Sigmoid colon (tissue), 7 donors: Measurements from ENCODE around the gene SETD7. TPM values are rescaled to one million over a fixed set of nuclear protein-coding genes. Genes with fewer than 3 reads are reported as not detected.

ENCODE experiments used
- DNase-seq: peaks from one replicate; pipeline ENCODE4 v3.0.0-alpha.2; 2019
- H3K27ac ChIP-seq, 4 donors: fragments of 200-600 bp; sonication (generic); one replicate each; pipeline ENCODE4 v1.5.1; 2016 to 2019; ENCODE audit warnings: mild to moderate bottlenecking in 1 of 4
- H3K27me3 ChIP-seq, 3 donors: fragments of 200-600 bp; sonication (generic); one replicate each; pipeline ENCODE4 v1.5.1; 2019; ENCODE audit warnings: mild to moderate bottlenecking in 1 of 3
- H3K36me3 ChIP-seq, 4 donors: fragments of 200-600 bp; sonication (generic); one replicate each; pipeline ENCODE4 v1.5.1; 2016 to 2019
- H3K4me1 ChIP-seq, 4 donors: fragments of 200-600 bp; sonication (generic); one replicate each; pipeline ENCODE4 v1.5.1; 2017 to 2019
- H3K4me3 ChIP-seq, 4 donors: fragments of 200-600 bp; sonication (generic); one replicate each; pipeline ENCODE4 v1.5.1; 2017 to 2019; ENCODE audit warnings: mild to moderate bottlenecking in 2 of 4, moderate library complexity in 1 of 4
- H3K9me3 ChIP-seq, 4 donors: fragments of 200-600 bp in 3 of 4; sonication (generic) in 3 of 4; one replicate each; pipeline versions ENCODE4 v1.5.1 to v1.6.1; 2013 to 2019
- EP300 ChIP-seq, 4 donors: sonication (generic); formaldehyde crosslinking; IDR thresholded peaks; one replicate each; pipeline ENCODE4 v1.6.1; 2017; ENCODE audit warnings: antibody characterized with exemption in 4 of 4
- POLR2A ChIP-seq, 2 donors: fragments of 450-650 bp; IDR thresholded peaks; one replicate each; pipeline ENCODE4 v1.6.1; 2016; ENCODE audit warnings: antibody characterized with exemption in 2 of 2, mild to moderate bottlenecking in 2 of 2, moderate library complexity in 2 of 2
- POLR2AphosphoS5 ChIP-seq, 4 donors: sonication (generic); formaldehyde crosslinking; IDR thresholded peaks; one replicate each; pipeline ENCODE4 v1.6.1; 2017; ENCODE audit warnings: antibody characterized with exemption in 4 of 4
- WGBS, 2 donors: extraction: QIAGEN DNeasy Blood & Tissue Kit; methylation state at CpG; one replicate each; pipeline ENCODE4 v1.1.7; 2013; 5-methylcytosine and 5-hydroxymethylcytosine counted together
- intact Hi-C: fragments of 100-400 bp; cut with DNase I; formaldehyde crosslinking; loops from one replicate; pipeline ENCODE4 v1.15.1; 2023
- polyA plus RNA-seq, 3 donors: library from polyadenylated mRNA; stranded (reverse); fragments of 200-250 nt; gene quantifications; one replicate each; pipeline ENCODE4 v1.2.3, GENCODE V29; 2013
- total RNA-seq, 4 donors: library from RNA; depleted of rRNA; stranded (reverse); fragments of >200 nt; gene quantifications; one replicate each; pipeline ENCODE4 v1.1.0, GENCODE V29; 2016
- TF ChIP-seq, protein P1 (sequence below), 4 experiments: fragments of 450-650 bp in 3 of 4; fragments of 200-600 bp in 1 of 4; IDR thresholded peaks; one replicate each; pipeline ENCODE4 v1.5.1; 2016 to 2019; ENCODE audit warnings: antibody characterized with exemption in 4 of 4, mild to moderate bottlenecking in 3 of 4, moderate library complexity in 2 of 4
- donor health status: healthy with polysubstance abuse.
- donor health status: Bipolar disorder and iron deficiency.
- donor health status: healthy.

The SETD7 gene
- total and polyA plus RNA-seq, 7 donors, result 7.9 to 102 (median 79.2) TPM

DNA sequence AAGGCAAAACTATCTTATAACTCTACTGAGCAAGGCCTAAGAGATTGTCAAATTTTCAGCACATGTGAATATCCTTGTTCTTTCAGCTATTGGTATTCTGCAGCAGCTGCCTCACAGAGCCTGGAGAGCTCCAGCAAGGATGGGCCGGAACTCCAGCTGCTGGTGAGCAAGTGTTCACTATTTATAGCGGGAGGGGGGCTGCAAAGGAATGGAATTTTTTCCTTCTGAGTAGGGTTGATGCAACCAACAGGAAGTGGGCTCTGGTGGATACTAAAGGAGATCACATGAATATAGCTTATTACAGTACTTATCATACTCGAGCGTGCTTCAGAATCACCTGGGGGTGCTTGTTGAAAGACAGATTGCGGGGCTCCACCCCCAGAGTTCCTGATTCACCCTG lies 20.2 kb upstream of the SETD7 start:
- TF ChIP-seq POLR2AphosphoS5 (IDR thresholded peaks at IDR 0.05), result no peak
- TF ChIP-seq, protein P1, sequence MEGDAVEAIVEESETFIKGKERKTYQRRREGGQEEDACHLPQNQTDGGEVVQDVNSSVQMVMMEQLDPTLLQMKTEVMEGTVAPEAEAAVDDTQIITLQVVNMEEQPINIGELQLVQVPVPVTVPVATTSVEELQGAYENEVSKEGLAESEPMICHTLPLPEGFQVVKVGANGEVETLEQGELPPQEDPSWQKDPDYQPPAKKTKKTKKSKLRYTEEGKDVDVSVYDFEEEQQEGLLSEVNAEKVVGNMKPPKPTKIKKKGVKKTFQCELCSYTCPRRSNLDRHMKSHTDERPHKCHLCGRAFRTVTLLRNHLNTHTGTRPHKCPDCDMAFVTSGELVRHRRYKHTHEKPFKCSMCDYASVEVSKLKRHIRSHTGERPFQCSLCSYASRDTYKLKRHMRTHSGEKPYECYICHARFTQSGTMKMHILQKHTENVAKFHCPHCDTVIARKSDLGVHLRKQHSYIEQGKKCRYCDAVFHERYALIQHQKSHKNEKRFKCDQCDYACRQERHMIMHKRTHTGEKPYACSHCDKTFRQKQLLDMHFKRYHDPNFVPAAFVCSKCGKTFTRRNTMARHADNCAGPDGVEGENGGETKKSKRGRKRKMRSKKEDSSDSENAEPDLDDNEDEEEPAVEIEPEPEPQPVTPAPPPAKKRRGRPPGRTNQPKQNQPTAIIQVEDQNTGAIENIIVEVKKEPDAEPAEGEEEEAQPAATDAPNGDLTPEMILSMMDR (IDR thresholded peaks at IDR 0.05), result no peak
- no peak for TF ChIP-seq EP300 (IDR thresholded peaks at IDR 0.05)
- TF ChIP-seq POLR2A (IDR thresholded peaks at IDR 0.05), result no peak
- no peaks in the 10 kb centered on the region for H3K9me3 ChIP-seq
- no peaks in the 10 kb centered on the region for H3K36me3 ChIP-seq
- intact Hi-C loops, result no loop called here
- no peak for DNase-seq
- no peaks in the 10 kb centered on the region for H3K27me3 ChIP-seq
- H3K4me3 ChIP-seq, result no peak overlapping the region
- WGBS, 2 donors, result 94 to 95% methylated on average over 5 of the region's 5 CpGs
- H3K27ac ChIP-seq, result no peak overlapping the region
- no peaks in the 10 kb centered on the region for H3K4me1 ChIP-seq

DNA sequence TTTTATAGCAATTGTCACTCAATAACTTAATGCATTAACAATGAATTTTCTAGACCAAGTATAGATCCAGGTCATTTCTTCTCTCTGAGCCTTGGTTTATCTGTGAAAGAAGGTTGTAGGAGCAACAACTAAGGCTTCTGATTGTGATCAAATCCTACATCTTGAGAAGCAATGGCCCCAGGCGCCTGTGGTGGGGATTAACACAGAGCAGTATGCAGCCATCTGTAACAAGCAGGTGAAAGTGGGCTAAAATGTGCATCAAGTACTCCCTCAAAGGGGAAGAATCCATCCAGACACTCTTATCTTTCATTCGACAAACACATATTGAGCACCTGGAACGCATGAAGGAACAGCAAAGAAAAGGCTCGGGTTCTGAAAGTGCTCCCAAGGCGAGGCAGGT lies 19.1 kb upstream of the SETD7 start:
- H3K27me3 ChIP-seq, result no peaks in the 10 kb centered on the region
- TF ChIP-seq, protein P1 (IDR thresholded peaks at IDR 0.05), result no peak
- TF ChIP-seq POLR2A (IDR thresholded peaks at IDR 0.05) (no peak), EP300 (IDR thresholded peaks at IDR 0.05) (no peak), POLR2AphosphoS5 (IDR thresholded peaks at IDR 0.05) (no peak)
- no peak for DNase-seq
- 85 to 93% methylated on average over 5 of the region's 5 CpGs for WGBS, 2 donors
- H3K9me3 ChIP-seq, result no peaks in the 10 kb centered on the region
- no peaks in the 10 kb centered on the region for H3K4me1 ChIP-seq
- H3K36me3 ChIP-seq, result no peaks in the 10 kb centered on the region
- intact Hi-C loops, result no loop called here
- H3K27ac ChIP-seq, result no peak overlapping the region
- no peak overlapping the region for H3K4me3 ChIP-seq

DNA sequence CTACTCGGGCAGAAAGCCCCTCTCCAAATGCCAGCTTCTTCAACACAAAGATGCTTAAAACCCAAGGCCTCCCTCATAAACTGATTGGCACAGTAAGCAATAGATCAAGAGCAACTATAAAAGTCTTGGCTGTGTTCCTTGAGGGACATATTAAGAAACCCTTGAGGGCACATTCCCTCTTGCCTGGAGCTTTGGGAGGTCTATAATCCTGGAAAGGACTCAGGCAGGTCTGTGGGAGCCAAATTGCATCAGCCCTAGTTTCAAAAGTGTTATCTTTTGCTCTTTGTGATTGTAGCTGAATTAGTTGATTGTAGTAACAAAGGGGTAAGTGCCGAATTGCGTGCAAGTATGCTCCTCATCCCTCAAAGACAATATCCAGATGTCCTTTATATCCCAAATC lies 18.6 kb upstream of the SETD7 start:
- Histone ChIP-seq H3K4me1 (no peaks in the 10 kb centered on the region), H3K27me3 (no peaks in the 10 kb centered on the region), H3K36me3 (no peaks in the 10 kb centered on the region), H3K27ac (no peak overlapping the region), H3K9me3 (no peaks in the 10 kb centered on the region), H3K4me3 (no peak overlapping the region)
- TF ChIP-seq EP300 (IDR thresholded peaks at IDR 0.05), result no peak
- 89 to 91% methylated on average over 3 of the region's 3 CpGs for WGBS, 2 donors
- intact Hi-C loops, result no loop called here
- no peak for DNase-seq

DNA sequence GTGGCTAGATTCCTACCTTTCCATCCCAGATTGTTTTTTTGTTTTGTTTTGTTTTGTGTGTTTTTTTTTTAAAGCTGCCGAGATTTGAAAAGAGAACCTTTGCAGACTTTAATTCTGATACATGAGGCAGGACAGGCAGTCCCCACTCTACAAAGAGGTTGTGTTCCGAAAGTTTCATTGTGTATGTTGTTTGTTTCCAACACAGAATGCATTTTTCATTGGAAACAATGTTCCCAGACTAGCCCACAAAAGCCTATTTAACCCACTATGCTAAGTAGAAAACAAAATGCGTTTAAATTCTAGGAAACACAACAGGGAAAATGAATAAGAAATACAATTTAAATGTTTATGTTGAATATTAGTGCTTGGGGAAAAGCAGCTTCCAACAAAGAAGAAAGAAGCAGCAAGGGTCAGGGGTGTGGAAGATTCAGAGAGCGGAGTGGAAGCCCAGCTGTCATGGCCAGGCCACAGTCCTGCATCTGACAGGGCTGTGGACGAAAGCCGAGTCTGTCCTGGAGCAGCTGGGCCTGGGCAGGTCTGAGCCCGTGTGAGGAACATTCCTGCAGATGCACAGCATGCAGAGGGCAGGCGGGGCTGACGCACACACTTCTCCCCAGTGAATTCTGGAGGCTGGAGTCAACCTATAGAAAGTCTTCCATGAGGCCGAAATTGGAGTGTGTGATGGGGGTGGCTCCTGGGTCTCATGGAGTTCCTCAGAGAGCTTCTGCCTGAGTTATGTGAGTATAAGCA lies 12.4 kb upstream of the SETD7 start:
- WGBS, 2 donors, result 90 to 92% methylated on average over 10 of the region's 10 CpGs
- no peak overlapping the region for H3K4me3 ChIP-seq
- no peaks in the 10 kb centered on the region for H3K9me3 ChIP-seq
- no peak overlapping the region for H3K27ac ChIP-seq
- H3K36me3 ChIP-seq, result no peaks in the 10 kb centered on the region
- H3K4me1 ChIP-seq, result peaks cover 0 to 4% (median 2%) of the 10 kb centered on the region in 4 donors
- intact Hi-C loops, result no loop called here
- TF ChIP-seq POLR2A (IDR thresholded peaks at IDR 0.05), result no peak
- TF ChIP-seq EP300 (IDR thresholded peaks at IDR 0.05), result no peak
- TF ChIP-seq POLR2AphosphoS5 (IDR thresholded peaks at IDR 0.05), result no peak
- TF ChIP-seq, protein P1 (IDR thresholded peaks at IDR 0.05), result no peak
- DNase-seq, result no peak
- no peaks in the 10 kb centered on the region for H3K27me3 ChIP-seq

DNA sequence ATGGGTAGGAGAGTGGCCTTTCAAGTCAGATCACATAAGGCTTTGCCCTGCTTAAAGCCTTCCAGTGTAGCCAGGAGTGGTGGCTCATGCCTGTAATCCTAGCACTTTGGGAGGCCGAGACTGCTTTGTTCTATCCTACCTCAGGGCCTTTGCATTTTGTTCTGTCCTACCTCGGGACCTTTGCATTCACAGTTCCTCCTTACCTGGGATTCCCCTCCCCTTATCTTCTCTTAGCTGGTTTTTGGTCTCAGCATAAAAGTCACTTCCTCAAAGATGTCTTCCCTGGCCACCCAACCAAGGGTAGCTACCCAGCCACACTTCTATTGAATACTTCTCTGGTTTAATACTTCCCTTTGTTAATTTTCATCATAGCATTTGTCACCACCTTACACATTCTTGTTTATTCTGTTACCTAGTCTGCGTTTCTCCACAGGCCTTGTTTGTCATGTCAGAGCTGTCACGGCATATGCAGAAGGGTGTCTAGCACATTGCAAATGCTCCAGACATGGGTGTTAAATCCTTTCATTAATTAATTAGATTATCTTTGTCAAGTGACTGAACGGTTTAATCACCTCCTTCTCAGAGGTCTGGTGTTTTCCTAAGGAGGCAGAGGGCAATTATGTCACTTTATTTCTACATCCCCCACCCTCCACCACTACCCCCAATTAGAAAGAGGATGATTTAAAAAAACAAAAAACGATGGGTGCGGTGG lies 11.3 kb upstream of the SETD7 start:
- Histone ChIP-seq H3K27ac (no peak overlapping the region), H3K27me3 (no peaks in the 10 kb centered on the region), H3K9me3 (no peaks in the 10 kb centered on the region), H3K4me3 (no peak overlapping the region), H3K36me3 (no peaks in the 10 kb centered on the region), H3K4me1 (peaks cover 0 to 13% (median 5%) of the 10 kb centered on the region in 4 donors)
- no peak for DNase-seq
- TF ChIP-seq POLR2AphosphoS5 (IDR thresholded peaks at IDR 0.05), result no peak
- WGBS, 2 donors, result 85 to 88% methylated on average over 7 of the region's 7 CpGs
- intact Hi-C loops, result no loop called here
